Measurements from ENCODE around the gene ARSI. TPM values are rescaled to one million over a fixed set of nuclear protein-coding genes. Genes with fewer than 3 reads are reported as not detected.

Gene ARSI
- total RNA-seq, 1 donor from 2014 or later: not detected

- no peak for DNase-seq
- no peak for TF ChIP-seq CTCF (IDR thresholded peaks at IDR 0.05)
- peaks cover 17% of the 10 kb centered on the region for H3K27me3 Mint-ChIP-seq
- intact Hi-C loops (cut with micrococcal nuclease): no loop called here
- CTCF ChIA-PET: no interaction called here
- no peaks in the 10 kb centered on the region for H3K4me1 Mint-ChIP-seq
- POLR2A ChIA-PET: no interaction called here
- no peaks in the 10 kb centered on the region for H3K9me3 Mint-ChIP-seq
- ATAC-seq (ENCODE audit: low read depth): no peak
- H3K36me3 Mint-ChIP-seq (ENCODE audit: low read depth): no peaks in the 10 kb centered on the region
- H3K4me3 Mint-ChIP-seq: no peak overlapping the region
- no peak overlapping the region for H3K27ac Mint-ChIP-seq
These were observed 7.2 kb upstream of the ARSI start for GRCh38 chr5:150309886-150310239.

DNA sequence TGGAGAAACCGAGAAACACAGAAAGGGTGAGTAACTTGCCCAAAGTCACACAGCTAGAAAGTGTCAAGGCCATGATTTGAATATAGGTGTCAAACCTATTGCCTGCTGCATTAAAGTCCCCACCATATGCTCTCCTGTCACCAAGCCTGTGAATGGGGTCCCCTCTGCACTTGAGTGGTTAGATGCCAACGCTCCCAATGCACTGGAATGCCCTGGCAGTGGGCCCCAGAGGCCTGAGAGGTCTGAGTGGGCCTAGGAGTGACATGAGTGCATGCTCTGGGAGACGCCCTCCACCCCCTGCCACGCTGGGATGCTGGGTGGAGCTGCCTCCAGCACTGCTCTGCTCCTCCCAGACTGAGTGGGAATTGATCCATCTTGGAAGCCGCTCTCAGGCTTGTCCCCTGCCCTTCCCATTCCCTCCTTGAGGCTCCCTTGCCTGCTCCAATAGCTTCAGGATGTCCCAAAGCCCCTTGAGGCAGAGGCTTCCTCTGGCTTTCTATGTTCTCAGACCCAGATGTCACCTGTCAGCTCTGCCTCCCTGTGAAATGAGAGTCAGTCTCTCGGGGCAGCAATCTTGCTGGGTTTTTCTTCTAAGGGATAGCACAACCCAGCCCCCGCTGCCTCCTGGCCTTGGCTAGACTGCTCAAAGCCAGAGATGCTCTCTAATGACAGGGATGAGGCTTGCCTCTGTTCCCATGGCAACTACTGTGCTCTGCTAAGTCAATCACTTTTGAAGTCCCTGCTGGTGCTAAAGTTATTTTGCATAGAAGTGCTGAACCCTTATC, 6.6 kb upstream of the ARSI start:
- H3K27ac Mint-ChIP-seq: no peak overlapping the region
- DNase-seq (no peak), ATAC-seq (ENCODE audit: low read depth) (no peak)
- POLR2A ChIA-PET: no interaction called here
- no peak overlapping the region for H3K4me3 Mint-ChIP-seq
- CTCF ChIA-PET: no interaction called here
- intact Hi-C loops (cut with micrococcal nuclease): no loop called here
- H3K9me3 Mint-ChIP-seq: no peaks in the 10 kb centered on the region
- H3K4me1 Mint-ChIP-seq: no peaks in the 10 kb centered on the region
- no peaks in the 10 kb centered on the region for H3K36me3 Mint-ChIP-seq (ENCODE audit: low read depth)
- peaks cover 13% of the 10 kb centered on the region for H3K27me3 Mint-ChIP-seq
- no peak for TF ChIP-seq CTCF (IDR thresholded peaks at IDR 0.05)

DNA sequence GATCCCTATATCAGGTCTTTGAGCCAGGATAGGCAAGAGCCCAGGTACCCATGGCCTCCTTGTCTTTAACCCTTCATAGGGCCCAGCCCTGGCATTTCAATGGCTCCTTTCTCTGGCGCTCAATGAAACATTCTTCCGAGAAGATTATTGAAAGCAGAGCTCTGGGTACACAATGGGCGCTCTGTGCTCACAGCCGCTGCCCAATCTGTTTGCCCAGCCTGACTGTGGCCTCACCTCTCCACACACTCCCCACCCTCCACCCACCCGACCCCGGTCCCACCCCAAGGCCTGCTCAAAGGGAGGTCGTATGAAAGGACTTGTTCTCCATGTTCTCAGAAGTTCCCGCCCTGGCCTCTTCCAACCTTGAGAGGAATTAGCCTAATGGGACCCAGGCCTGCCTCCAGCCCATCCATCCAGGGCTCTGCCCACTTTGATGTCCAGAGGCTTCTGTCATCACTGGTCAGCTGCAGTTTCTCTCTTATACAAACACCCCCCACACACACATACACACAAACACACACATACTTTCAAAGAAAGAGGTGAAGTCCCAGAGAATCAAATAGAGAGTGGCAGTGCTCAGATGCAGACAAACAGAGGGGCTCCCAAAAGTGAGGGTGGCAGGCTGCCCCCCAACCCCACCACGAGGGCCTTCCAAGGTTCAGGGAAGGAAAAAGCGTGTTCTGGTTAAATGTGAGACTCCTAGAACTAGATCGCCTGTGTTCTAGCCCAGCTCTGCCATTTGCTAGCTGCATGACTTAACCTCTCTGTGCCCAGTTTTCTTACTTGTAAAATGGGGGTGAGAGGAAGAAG, 5.1 kb upstream of the ARSI start:
- no peak overlapping the region for H3K4me3 Mint-ChIP-seq
- H3K4me1 Mint-ChIP-seq: no peaks in the 10 kb centered on the region
- no peaks in the 10 kb centered on the region for H3K36me3 Mint-ChIP-seq (ENCODE audit: low read depth)
- H3K9me3 Mint-ChIP-seq: no peaks in the 10 kb centered on the region
- peaks cover 24% of the 10 kb centered on the region for H3K27me3 Mint-ChIP-seq
- ATAC-seq (ENCODE audit: low read depth): no peak
- intact Hi-C loops (cut with micrococcal nuclease): no loop called here
- H3K27ac Mint-ChIP-seq: no peak overlapping the region
- CTCF ChIA-PET: no interaction called here
- POLR2A ChIA-PET: no interaction called here
- no peak for DNase-seq
- no peak for TF ChIP-seq CTCF (IDR thresholded peaks at IDR 0.05)

GRCh38 chr5:150306775-150307174, 4.1 kb upstream of the ARSI start:
- H3K4me3 Mint-ChIP-seq: no peak overlapping the region
- H3K4me1 Mint-ChIP-seq: peaks cover 2% of the 10 kb centered on the region
- ChIA-PET CTCF (no interaction called here), POLR2A (no interaction called here)
- intact Hi-C loops (cut with micrococcal nuclease): no loop called here
- H3K27me3 Mint-ChIP-seq: peaks cover 26% of the 10 kb centered on the region
- no peak for TF ChIP-seq CTCF (IDR thresholded peaks at IDR 0.05)
- DNase-seq (no peak), ATAC-seq (ENCODE audit: low read depth) (no peak)
- no peaks in the 10 kb centered on the region for H3K36me3 Mint-ChIP-seq (ENCODE audit: low read depth)
- no peaks in the 10 kb centered on the region for H3K9me3 Mint-ChIP-seq
- no peak overlapping the region for H3K27ac Mint-ChIP-seq

GRCh38 chr5:150305557-150305956, 2.9 kb upstream of the ARSI start:
- ChIA-PET CTCF (no interaction called here), POLR2A (no interaction called here)
- intact Hi-C loops (cut with micrococcal nuclease): no loop called here
- H3K27me3 Mint-ChIP-seq: peaks cover 33% of the 10 kb centered on the region
- ATAC-seq (ENCODE audit: low read depth): no peak
- H3K4me1 Mint-ChIP-seq: peaks cover 2% of the 10 kb centered on the region
- no peak for DNase-seq
- TF ChIP-seq CTCF (IDR thresholded peaks at IDR 0.05): no peak
- no peaks in the 10 kb centered on the region for H3K9me3 Mint-ChIP-seq
- no peaks in the 10 kb centered on the region for H3K36me3 Mint-ChIP-seq (ENCODE audit: low read depth)
- no peak overlapping the region for H3K4me3 Mint-ChIP-seq
- H3K27ac Mint-ChIP-seq: no peak overlapping the region
